HEK293 (cell line): ENCODE results near the gene PRRC2B.

Source experiments
- GLIS1 ChIP-seq: fragments of 450-650 bp; formaldehyde crosslinking; IDR thresholded peaks from 2 replicates; pipeline ENCODE4 v1.5.1; 2016; ENCODE audit warnings: missing biosample characterization, missing genetic modification characterization
- MEIS1 ChIP-seq: sonication (generic); formaldehyde crosslinking; IDR thresholded peaks from 2 replicates; pipeline ENCODE4 v1.8.1; 2022; ENCODE audit warnings: missing genetic modification reagents, mild to moderate bottlenecking, borderline replicate concordance
- REPIN1 ChIP-seq: fragments of 450-650 bp; formaldehyde crosslinking; IDR thresholded peaks from 2 replicates; pipeline ENCODE4 v1.5.1; 2017; ENCODE audit warnings: missing biosample characterization, missing genetic modification characterization, low read depth
- YY1 ChIP-seq: fragments of 450-650 bp; formaldehyde crosslinking; IDR thresholded peaks from 2 replicates; pipeline ENCODE4 v1.5.1; 2018; ENCODE audit warnings: missing biosample characterization, missing genetic modification characterization
- ZBTB7A ChIP-seq: fragments of 450-650 bp; formaldehyde crosslinking; IDR thresholded peaks from 2 replicates; pipeline ENCODE4 v1.5.1; 2016; ENCODE audit warnings: low read depth, missing biosample characterization, missing genetic modification characterization
- ZNF10 ChIP-seq: fragments of 450-650 bp; formaldehyde crosslinking; IDR thresholded peaks from 2 replicates; pipeline ENCODE4 v1.5.1; 2017; ENCODE audit warnings: missing biosample characterization, missing genetic modification characterization
- ZNF274 ChIP-seq, 2 experiments: fragments of 200-500 bp in 1 of 2; fragments of 450-650 bp in 1 of 2; sonication (Bioruptor generic) in 1 of 2; formaldehyde crosslinking in 1 of 2; IDR thresholded peaks; 2 replicates each; pipeline versions ENCODE4 v1.5.1 to v1.6.1; 2014 to 2016; ENCODE audit warnings: borderline replicate concordance in 1 of 2, inconsistent platforms in 1 of 2, low read length in 1 of 2, missing biosample characterization in 1 of 2, missing genetic modification characterization in 1 of 2
- ZNF341 ChIP-seq: fragments of 450-650 bp; formaldehyde crosslinking; IDR thresholded peaks from 2 replicates; pipeline ENCODE4; 2016; ENCODE audit warnings: low read depth, missing biosample characterization, missing genetic modification characterization
- ZNF777 ChIP-seq: fragments of 450-650 bp; formaldehyde crosslinking; IDR thresholded peaks from 2 replicates; pipeline ENCODE4 v1.5.1; 2017; ENCODE audit warnings: missing biosample characterization, missing genetic modification characterization, borderline replicate concordance
- TF ChIP-seq, protein P1 (sequence below): fragments of 450-650 bp; formaldehyde crosslinking; IDR thresholded peaks from 2 replicates; pipeline ENCODE4 v1.5.1; 2016; ENCODE audit warnings: missing biosample characterization, missing genetic modification characterization
- TF ChIP-seq, protein P2 (sequence below): fragments of 450-650 bp; formaldehyde crosslinking; IDR thresholded peaks from 2 replicates; pipeline ENCODE4 v1.5.1; 2016; ENCODE audit warnings: missing biosample characterization, missing genetic modification characterization
- TF ChIP-seq, protein P3 (sequence below): sonication (generic); formaldehyde crosslinking; IDR thresholded peaks from 2 replicates; pipeline ENCODE4 v1.8.1; 2022; ENCODE audit warnings: mild to moderate bottlenecking, moderate library complexity, missing genetic modification reagents
- TF ChIP-seq, protein P4 (sequence below): fragments of 450-650 bp; formaldehyde crosslinking; conservative IDR thresholded peaks from 2 replicates; pipeline ENCODE4 v1.5.1; 2016; ENCODE audit warnings: low read depth, missing biosample characterization, missing genetic modification characterization

DNA sequence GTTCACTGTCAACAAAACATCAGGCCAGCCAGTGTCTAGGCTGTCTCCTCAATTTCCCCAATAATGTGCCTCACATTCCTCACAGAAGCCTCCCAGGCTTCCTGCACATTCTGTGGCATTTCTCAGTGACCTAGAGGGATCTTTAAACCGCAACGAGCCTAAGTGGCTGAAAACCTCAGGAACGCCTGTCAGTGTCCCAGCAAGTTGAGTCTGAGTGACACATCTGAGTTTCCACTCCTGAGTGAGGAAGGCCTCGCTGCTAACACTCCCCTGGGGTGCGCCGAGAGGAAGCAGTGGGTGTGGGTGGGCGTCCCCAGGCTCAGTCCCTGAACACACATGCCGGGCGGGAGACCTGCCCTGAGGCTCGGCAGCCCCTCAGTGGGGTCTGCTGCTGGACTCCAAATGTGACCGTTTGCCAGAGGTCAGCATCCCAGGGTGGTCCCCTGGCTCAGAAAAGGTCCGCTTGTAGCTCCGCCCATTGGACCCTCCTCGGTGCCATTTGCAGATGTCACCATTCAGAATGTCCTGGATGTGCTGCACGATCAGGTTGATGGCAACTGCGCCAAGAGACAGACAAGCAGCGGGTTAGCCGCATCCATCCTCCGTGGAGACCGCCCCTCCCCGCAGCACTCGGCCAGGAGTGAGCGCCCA lies 130.9 kb downstream of the PRRC2B start:
- TF ChIP-seq ZNF10 (tag by site-specific recombination) (no peak), ZNF341 (tag by site-specific recombination) (no peak), MEIS1 (no peak), ZBTB7A (tag by site-specific recombination) (no peak), ZNF274 (IDR thresholded peaks at IDR 0.05; ENCODE audit: low read length) (no peak), ZNF274 (tag by site-specific recombination; IDR thresholded peaks at IDR 0.05; ENCODE audit: borderline replicate concordance) (no peak), REPIN1 (tag by site-specific recombination) (no peak), GLIS1 (no peak), ZNF777 (tag by site-specific recombination) (no peak), YY1 (no peak)
- TF ChIP-seq, protein P1, sequence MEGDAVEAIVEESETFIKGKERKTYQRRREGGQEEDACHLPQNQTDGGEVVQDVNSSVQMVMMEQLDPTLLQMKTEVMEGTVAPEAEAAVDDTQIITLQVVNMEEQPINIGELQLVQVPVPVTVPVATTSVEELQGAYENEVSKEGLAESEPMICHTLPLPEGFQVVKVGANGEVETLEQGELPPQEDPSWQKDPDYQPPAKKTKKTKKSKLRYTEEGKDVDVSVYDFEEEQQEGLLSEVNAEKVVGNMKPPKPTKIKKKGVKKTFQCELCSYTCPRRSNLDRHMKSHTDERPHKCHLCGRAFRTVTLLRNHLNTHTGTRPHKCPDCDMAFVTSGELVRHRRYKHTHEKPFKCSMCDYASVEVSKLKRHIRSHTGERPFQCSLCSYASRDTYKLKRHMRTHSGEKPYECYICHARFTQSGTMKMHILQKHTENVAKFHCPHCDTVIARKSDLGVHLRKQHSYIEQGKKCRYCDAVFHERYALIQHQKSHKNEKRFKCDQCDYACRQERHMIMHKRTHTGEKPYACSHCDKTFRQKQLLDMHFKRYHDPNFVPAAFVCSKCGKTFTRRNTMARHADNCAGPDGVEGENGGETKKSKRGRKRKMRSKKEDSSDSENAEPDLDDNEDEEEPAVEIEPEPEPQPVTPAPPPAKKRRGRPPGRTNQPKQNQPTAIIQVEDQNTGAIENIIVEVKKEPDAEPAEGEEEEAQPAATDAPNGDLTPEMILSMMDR (tag by site-specific recombination) = no peak
- TF ChIP-seq, protein P2, sequence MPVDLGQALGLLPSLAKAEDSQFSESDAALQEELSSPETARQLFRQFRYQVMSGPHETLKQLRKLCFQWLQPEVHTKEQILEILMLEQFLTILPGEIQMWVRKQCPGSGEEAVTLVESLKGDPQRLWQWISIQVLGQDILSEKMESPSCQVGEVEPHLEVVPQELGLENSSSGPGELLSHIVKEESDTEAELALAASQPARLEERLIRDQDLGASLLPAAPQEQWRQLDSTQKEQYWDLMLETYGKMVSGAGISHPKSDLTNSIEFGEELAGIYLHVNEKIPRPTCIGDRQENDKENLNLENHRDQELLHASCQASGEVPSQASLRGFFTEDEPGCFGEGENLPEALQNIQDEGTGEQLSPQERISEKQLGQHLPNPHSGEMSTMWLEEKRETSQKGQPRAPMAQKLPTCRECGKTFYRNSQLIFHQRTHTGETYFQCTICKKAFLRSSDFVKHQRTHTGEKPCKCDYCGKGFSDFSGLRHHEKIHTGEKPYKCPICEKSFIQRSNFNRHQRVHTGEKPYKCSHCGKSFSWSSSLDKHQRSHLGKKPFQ (tag by site-specific recombination) = no peak
- TF ChIP-seq, protein P3, sequence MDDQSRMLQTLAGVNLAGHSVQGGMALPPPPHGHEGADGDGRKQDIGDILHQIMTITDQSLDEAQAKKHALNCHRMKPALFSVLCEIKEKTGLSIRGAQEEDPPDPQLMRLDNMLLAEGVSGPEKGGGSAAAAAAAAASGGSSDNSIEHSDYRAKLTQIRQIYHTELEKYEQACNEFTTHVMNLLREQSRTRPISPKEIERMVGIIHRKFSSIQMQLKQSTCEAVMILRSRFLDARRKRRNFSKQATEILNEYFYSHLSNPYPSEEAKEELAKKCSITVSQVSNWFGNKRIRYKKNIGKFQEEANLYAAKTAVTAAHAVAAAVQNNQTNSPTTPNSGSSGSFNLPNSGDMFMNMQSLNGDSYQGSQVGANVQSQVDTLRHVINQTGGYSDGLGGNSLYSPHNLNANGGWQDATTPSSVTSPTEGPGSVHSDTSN (CRISPR knock-in tag) = no peak
- TF ChIP-seq, protein P4, sequence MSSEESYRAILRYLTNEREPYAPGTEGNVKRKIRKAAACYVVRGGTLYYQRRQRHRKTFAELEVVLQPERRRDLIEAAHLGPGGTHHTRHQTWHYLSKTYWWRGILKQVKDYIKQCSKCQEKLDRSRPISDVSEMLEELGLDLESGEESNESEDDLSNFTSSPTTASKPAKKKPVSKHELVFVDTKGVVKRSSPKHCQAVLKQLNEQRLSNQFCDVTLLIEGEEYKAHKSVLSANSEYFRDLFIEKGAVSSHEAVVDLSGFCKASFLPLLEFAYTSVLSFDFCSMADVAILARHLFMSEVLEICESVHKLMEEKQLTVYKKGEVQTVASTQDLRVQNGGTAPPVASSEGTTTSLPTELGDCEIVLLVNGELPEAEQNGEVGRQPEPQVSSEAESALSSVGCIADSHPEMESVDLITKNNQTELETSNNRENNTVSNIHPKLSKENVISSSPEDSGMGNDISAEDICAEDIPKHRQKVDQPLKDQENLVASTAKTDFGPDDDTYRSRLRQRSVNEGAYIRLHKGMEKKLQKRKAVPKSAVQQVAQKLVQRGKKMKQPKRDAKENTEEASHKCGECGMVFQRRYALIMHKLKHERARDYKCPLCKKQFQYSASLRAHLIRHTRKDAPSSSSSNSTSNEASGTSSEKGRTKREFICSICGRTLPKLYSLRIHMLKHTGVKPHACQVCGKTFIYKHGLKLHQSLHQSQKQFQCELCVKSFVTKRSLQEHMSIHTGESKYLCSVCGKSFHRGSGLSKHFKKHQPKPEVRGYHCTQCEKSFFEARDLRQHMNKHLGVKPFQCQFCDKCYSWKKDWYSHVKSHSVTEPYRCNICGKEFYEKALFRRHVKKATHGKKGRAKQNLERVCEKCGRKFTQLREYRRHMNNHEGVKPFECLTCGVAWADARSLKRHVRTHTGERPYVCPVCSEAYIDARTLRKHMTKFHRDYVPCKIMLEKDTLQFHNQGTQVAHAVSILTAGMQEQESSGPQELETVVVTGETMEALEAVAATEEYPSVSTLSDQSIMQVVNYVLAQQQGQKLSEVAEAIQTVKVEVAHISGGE = no peak
